Stimulated activated CD4-positive, alpha-beta T cell treated with anti-CD3 and anti-CD28 coated beads, Interleukin-15, amount 100 ng/mL, for 1 hour (primary cell): Measurements from ENCODE around the gene RTEL1.

Source experiments
- DNase-seq, 2 donors: peaks; one replicate each; pipeline ENCODE4 v3.0.0-alpha.2; 2020; ENCODE audit warnings: low read depth in 1 of 2, low spot score in 1 of 2

The RTEL1 gene

GRCh38 chr20:63739130-63740069, 81.3 kb downstream of the RTEL1 start, which contains the start of gene SLC2A4RG:
SLC2A4RG (plus strand) TSS chr20:63739776; CDS start chr20:63739913, 137 bp downstream.
- DNase-seq = peak in 1 of 2 donors; percentile 41

- DNase-seq = no peak
Observed at GRCh38 chr20:63740070-63740626, 82.0 kb downstream of the RTEL1 start.

- no peak for DNase-seq
Observed at GRCh38 chr20:63740627-63741353, 82.7 kb downstream of the RTEL1 start.

GRCh38 chr20:63741354-63741675, 83.2 kb downstream of the RTEL1 start:
- DNase-seq = no peak

GRCh38 chr20:63741676-63742380, 83.7 kb downstream of the RTEL1 start:
- DNase-seq = no peak

GRCh38 chr20:63742381-63743024, 84.4 kb downstream of the RTEL1 start:
- no peak for DNase-seq

- DNase-seq = no peak
Observed at GRCh38 chr20:63743210-63743970, 85.3 kb downstream of the RTEL1 start.

GRCh38 chr20:63744158-63744557, 86.0 kb downstream of the RTEL1 start:
- no peak for DNase-seq

GRCh38 chr20:63744574-63745423, 86.7 kb downstream of the RTEL1 start:
- DNase-seq = no peak

- DNase-seq = no peak
Observed at GRCh38 chr20:63745424-63745805, 87.3 kb downstream of the RTEL1 start.
